ENCODE data around the gene DOCK4. TPM values are rescaled to one million over a fixed set of nuclear protein-coding genes. Genes with fewer than 3 reads are reported as not detected.

DOCK4 gene
- total RNA-seq, 1 experiment from 2014 or later = 38.0 TPM

- no peak for DNase-seq (ENCODE audit: extremely low read depth, low read depth)
Measured at GRCh38 chr7:111844904-111845671, 361.1 kb downstream of the DOCK4 start.

GRCh38 chr7:111842491-111842890 lies 363.7 kb downstream of the DOCK4 start:
- no peak for DNase-seq (ENCODE audit: extremely low read depth, low read depth)

GRCh38 chr7:111841596-111842205 lies 364.5 kb downstream of the DOCK4 start:
- no peak for DNase-seq (ENCODE audit: extremely low read depth, low read depth)

- no peak for DNase-seq (ENCODE audit: extremely low read depth, low read depth)
Measured at GRCh38 chr7:111840528-111840927, 365.7 kb downstream of the DOCK4 start.

- no peak for DNase-seq (ENCODE audit: extremely low read depth, low read depth)
Measured at GRCh38 chr7:111839261-111839660, 366.9 kb downstream of the DOCK4 start.

- DNase-seq (ENCODE audit: extremely low read depth, low read depth) = no peak
Measured at GRCh38 chr7:111836592-111836991, 369.6 kb downstream of the DOCK4 start.

GRCh38 chr7:111835066-111835465 lies 371.1 kb downstream of the DOCK4 start:
- DNase-seq (ENCODE audit: extremely low read depth, low read depth) = no peak

GRCh38 chr7:111834367-111834766 lies 371.8 kb downstream of the DOCK4 start:
- no peak for DNase-seq (ENCODE audit: extremely low read depth, low read depth)

GRCh38 chr7:111833466-111833865 lies 372.7 kb downstream of the DOCK4 start:
- DNase-seq (ENCODE audit: extremely low read depth, low read depth) = no peak

GRCh38 chr7:111832174-111832573 lies 374.0 kb downstream of the DOCK4 start:
- no peak for DNase-seq (ENCODE audit: extremely low read depth, low read depth)

GRCh38 chr7:111829221-111829620 lies 377.0 kb downstream of the DOCK4 start:
- no peak for DNase-seq (ENCODE audit: extremely low read depth, low read depth)

- no peak for DNase-seq (ENCODE audit: extremely low read depth, low read depth)
Measured at GRCh38 chr7:111827863-111828504, 378.2 kb downstream of the DOCK4 start.

GRCh38 chr7:111825046-111825445 lies 381.2 kb downstream of the DOCK4 start:
- no peak for DNase-seq (ENCODE audit: extremely low read depth, low read depth)

GRCh38 chr7:111823826-111824225 lies 382.4 kb downstream of the DOCK4 start:
- no peak for DNase-seq (ENCODE audit: extremely low read depth, low read depth)

GRCh38 chr7:111821046-111821445 lies 385.2 kb downstream of the DOCK4 start:
- no peak for DNase-seq (ENCODE audit: extremely low read depth, low read depth)

- DNase-seq (ENCODE audit: extremely low read depth, low read depth) = no peak
Measured at GRCh38 chr7:111820621-111821020, 385.6 kb downstream of the DOCK4 start.

- DNase-seq (ENCODE audit: extremely low read depth, low read depth) = no peak
Measured at GRCh38 chr7:111820121-111820520, 386.1 kb downstream of the DOCK4 start.

GRCh38 chr7:111815354-111815753 lies 390.8 kb downstream of the DOCK4 start:
- no peak for DNase-seq (ENCODE audit: extremely low read depth, low read depth)

- DNase-seq (ENCODE audit: extremely low read depth, low read depth) = no peak
Measured at GRCh38 chr7:111813306-111813705, 392.9 kb downstream of the DOCK4 start.

- no peak for DNase-seq (ENCODE audit: extremely low read depth, low read depth)
Measured at GRCh38 chr7:111806232-111806631, 400.0 kb downstream of the DOCK4 start.

GRCh38 chr7:111803015-111803758 lies 403.0 kb downstream of the DOCK4 start:
- no peak for DNase-seq (ENCODE audit: extremely low read depth, low read depth)

Data from NCI-H460 (cell line).